Liver (tissue), 3 donors: ENCODE data around the gene PDZRN4.

Experiments
- EGR1 ChIP-seq, 2 donors: IDR thresholded peaks; 2 replicates each; pipeline ENCODE4 v1.6.1; 2016 to 2018; ENCODE audit warnings: antibody characterized with exemption in 2 of 2, low read depth in 2 of 2
- NR2F2 ChIP-seq: IDR thresholded peaks from 2 replicates; pipeline ENCODE4 v1.6.1; 2016; ENCODE audit warnings: antibody characterized with exemption
- RXRA ChIP-seq, 2 donors: IDR thresholded peaks; 2 replicates each; pipeline ENCODE4 v1.6.1; 2017 to 2018; ENCODE audit warnings: antibody characterized with exemption in 2 of 2, mild to moderate bottlenecking in 1 of 2
- TAF1 ChIP-seq: conservative IDR thresholded peaks from 2 replicates; pipeline ENCODE4 v1.6.1; 2016; ENCODE audit warnings: antibody characterized with exemption, mild to moderate bottlenecking
- YY1 ChIP-seq: IDR thresholded peaks from 2 replicates; pipeline ENCODE4 v1.6.1; 2016; ENCODE audit warnings: antibody characterized with exemption, mild to moderate bottlenecking
- TF ChIP-seq, protein P1 (sequence below): fragments of 150-350 bp; IDR thresholded peaks from 2 replicates; pipeline ENCODE4 v1.5.1; 2017; ENCODE audit warnings: improper control_type of control experiment, low read depth, low read length; ENCODE audit not compliant: missing input control
- donor health status: healthy.
- donor health status: healthy.

DNA sequence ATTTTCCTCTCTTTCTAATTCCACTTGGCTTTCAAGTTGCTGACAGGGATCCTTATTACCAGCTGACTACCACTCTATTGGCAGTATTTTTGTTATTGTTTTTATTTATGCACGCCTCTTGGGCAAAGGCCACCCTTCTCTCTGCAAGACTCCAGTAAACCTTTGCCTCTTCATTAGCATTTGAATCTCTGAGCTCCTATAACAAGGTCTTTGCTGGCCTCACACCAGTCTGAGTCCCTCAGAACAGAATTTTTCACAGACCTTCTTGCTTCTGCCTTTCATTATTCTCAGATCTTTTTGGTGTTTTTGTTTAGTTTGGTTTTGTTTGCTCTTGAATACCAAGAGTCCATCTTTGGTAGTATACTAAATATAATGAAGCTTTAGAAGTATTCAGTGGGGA is 145.9 kb downstream of the PDZRN4 start:
- TF ChIP-seq, protein P1, sequence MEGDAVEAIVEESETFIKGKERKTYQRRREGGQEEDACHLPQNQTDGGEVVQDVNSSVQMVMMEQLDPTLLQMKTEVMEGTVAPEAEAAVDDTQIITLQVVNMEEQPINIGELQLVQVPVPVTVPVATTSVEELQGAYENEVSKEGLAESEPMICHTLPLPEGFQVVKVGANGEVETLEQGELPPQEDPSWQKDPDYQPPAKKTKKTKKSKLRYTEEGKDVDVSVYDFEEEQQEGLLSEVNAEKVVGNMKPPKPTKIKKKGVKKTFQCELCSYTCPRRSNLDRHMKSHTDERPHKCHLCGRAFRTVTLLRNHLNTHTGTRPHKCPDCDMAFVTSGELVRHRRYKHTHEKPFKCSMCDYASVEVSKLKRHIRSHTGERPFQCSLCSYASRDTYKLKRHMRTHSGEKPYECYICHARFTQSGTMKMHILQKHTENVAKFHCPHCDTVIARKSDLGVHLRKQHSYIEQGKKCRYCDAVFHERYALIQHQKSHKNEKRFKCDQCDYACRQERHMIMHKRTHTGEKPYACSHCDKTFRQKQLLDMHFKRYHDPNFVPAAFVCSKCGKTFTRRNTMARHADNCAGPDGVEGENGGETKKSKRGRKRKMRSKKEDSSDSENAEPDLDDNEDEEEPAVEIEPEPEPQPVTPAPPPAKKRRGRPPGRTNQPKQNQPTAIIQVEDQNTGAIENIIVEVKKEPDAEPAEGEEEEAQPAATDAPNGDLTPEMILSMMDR, result no peak
- TF ChIP-seq EGR1 (IDR thresholded peaks at IDR 0.05; ENCODE audit: low read depth in 2 of 2) (no peak), TAF1 (no peak), RXRA (IDR thresholded peaks at IDR 0.05) (no peak), YY1 (no peak), NR2F2 (no peak)
